ENCODE results near the gene ZSCAN5A. TPM values are rescaled to one million over a fixed set of nuclear protein-coding genes. Genes with fewer than 3 reads are reported as not detected.
"Not testable (repeated sequence)": the region's sequence is repeated elsewhere in the genome, so short reads cannot be mapped to it uniquely, and the experiment has no call there.

The ZSCAN5A gene
- total RNA-seq, 1 donor from 2014 or later, result 8.9 TPM

DNA sequence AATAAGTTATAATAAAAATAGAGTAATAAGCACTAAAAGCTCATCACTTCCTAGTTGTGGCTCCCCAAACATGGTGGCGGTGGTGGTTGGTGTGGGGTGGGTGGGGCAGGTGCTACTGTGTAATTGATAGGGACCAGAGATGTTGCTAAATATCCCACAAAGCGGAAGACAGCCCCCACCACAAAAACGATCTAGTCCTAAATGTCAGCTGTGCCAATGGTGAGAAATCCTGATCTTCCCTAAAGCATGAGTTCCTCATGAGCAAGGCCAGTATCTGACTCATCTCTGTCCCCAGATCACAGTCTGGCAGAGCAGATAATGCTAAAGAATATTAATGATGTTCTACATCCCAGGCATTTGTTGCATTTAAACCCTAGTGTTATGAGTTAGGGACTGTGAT is 44.0 kb downstream of the ZSCAN5A start:
- peaks cover under 1% of the 10 kb centered on the region for H3K36me3 Mint-ChIP-seq (ENCODE audit: unreplicated experiment)

DNA sequence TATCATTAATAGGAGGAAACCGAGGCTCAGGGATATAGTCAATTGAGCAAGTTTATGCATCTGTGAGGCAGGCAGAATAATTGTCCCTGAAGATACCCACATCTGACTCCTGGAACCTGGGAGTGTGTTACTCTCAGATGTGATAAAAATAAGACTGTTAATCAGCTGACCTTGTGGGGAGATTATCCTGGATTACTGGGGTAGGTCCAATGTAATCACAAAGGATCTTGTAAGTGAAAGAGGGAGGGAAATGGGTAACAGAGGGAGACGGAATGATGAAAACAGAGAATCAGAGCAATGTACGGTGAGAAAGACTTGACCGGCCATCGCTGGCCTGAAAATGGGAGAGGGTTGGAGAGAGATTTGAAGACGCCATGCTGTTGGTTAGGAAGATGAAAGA is 45.3 kb downstream of the ZSCAN5A start:
- TF ChIP-seq CTCF (IDR thresholded peaks at IDR 0.05), result no peak
- Mint-ChIP-seq H3K4me1 (ENCODE audit: unreplicated experiment) (peaks cover 6% of the 10 kb centered on the region), H3K27me3 (ENCODE audit: unreplicated experiment) (no peaks in the 10 kb centered on the region), H3K27ac (ENCODE audit: unreplicated experiment) (no peak overlapping the region), H3K36me3 (ENCODE audit: unreplicated experiment) (no peaks in the 10 kb centered on the region), H3K9me3 (ENCODE audit: unreplicated experiment) (no peaks in the 10 kb centered on the region), H3K4me3 (ENCODE audit: unreplicated experiment) (no peak overlapping the region)
- DNase-seq (ENCODE audit: extremely low spot score, unreplicated experiment), result no peak

More for the DNA sequence above, 44.0 kb downstream of the ZSCAN5A start:
- TF ChIP-seq CTCF (IDR thresholded peaks at IDR 0.05), result no peak
- H3K27ac Mint-ChIP-seq (ENCODE audit: unreplicated experiment), result no peak overlapping the region
- H3K4me1 Mint-ChIP-seq (ENCODE audit: unreplicated experiment), result peaks cover 6% of the 10 kb centered on the region
- no peaks in the 10 kb centered on the region for H3K27me3 Mint-ChIP-seq (ENCODE audit: unreplicated experiment)
- no peak overlapping the region for H3K4me3 Mint-ChIP-seq (ENCODE audit: unreplicated experiment)
- H3K9me3 Mint-ChIP-seq (ENCODE audit: unreplicated experiment), result no peaks in the 10 kb centered on the region
- DNase-seq (ENCODE audit: extremely low spot score, unreplicated experiment), result no peak

GRCh38 chr19:56266051-56266450 is 48.6 kb downstream of the ZSCAN5A start:
- H3K9me3 Mint-ChIP-seq (ENCODE audit: unreplicated experiment), result no peaks in the 10 kb centered on the region
- H3K27me3 Mint-ChIP-seq (ENCODE audit: unreplicated experiment), result no peaks in the 10 kb centered on the region
- TF ChIP-seq CTCF (IDR thresholded peaks at IDR 0.05), result no peak
- H3K27ac Mint-ChIP-seq (ENCODE audit: unreplicated experiment), result no peak overlapping the region
- H3K4me3 Mint-ChIP-seq (ENCODE audit: unreplicated experiment), result no peak overlapping the region
- no peak for DNase-seq (ENCODE audit: extremely low spot score, unreplicated experiment)
- H3K36me3 Mint-ChIP-seq (ENCODE audit: unreplicated experiment), result peaks cover 1% of the 10 kb centered on the region
- no peaks in the 10 kb centered on the region for H3K4me1 Mint-ChIP-seq (ENCODE audit: unreplicated experiment)

- H3K4me3 Mint-ChIP-seq (ENCODE audit: unreplicated experiment), result no peak overlapping the region
- no peaks in the 10 kb centered on the region for H3K4me1 Mint-ChIP-seq (ENCODE audit: unreplicated experiment)
- H3K36me3 Mint-ChIP-seq (ENCODE audit: unreplicated experiment), result peaks cover 1% of the 10 kb centered on the region
- TF ChIP-seq CTCF (IDR thresholded peaks at IDR 0.05), result no peak
- no peaks in the 10 kb centered on the region for H3K27me3 Mint-ChIP-seq (ENCODE audit: unreplicated experiment)
- no peak overlapping the region for H3K27ac Mint-ChIP-seq (ENCODE audit: unreplicated experiment)
- no peak for DNase-seq (ENCODE audit: extremely low spot score, unreplicated experiment)
- H3K9me3 Mint-ChIP-seq (ENCODE audit: unreplicated experiment), result no peaks in the 10 kb centered on the region
Measured at GRCh38 chr19:56263319-56263718, 51.3 kb downstream of the ZSCAN5A start.

GRCh38 chr19:56261932-56262331 is 52.7 kb downstream of the ZSCAN5A start:
- H3K36me3 Mint-ChIP-seq (ENCODE audit: unreplicated experiment); DNase-seq (ENCODE audit: extremely low spot score, unreplicated experiment); H3K9me3 Mint-ChIP-seq (ENCODE audit: unreplicated experiment); H3K4me3 Mint-ChIP-seq (ENCODE audit: unreplicated experiment); H3K27me3 Mint-ChIP-seq (ENCODE audit: unreplicated experiment); H3K4me1 Mint-ChIP-seq (ENCODE audit: unreplicated experiment); H3K27ac Mint-ChIP-seq (ENCODE audit: unreplicated experiment): not testable (repeated sequence)

DNA sequence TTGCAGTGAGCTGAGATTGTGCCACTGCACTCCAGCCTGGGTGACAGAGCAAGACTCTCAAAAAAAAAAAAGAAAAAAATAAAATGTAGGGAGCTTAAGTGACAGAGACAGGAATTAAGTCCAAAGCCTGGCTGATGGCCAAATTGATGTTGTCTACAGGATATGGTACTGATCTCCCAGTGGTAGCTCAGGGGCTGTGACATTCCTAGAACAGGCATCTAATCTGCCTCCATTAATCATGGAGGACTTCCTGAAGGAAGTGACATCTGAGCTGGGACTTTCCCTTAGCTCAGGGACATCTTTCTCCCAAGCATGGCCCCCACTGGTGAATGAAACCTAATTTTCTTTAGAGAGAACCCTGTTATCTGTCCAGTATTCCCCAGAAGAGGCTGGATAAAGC is 53.5 kb downstream of the ZSCAN5A start:
- Mint-ChIP-seq H3K36me3 (ENCODE audit: unreplicated experiment) (peaks cover 1% of the 10 kb centered on the region), H3K4me3 (ENCODE audit: unreplicated experiment) (no peak overlapping the region), H3K27ac (ENCODE audit: unreplicated experiment) (no peak overlapping the region), H3K27me3 (ENCODE audit: unreplicated experiment) (no peaks in the 10 kb centered on the region), H3K4me1 (ENCODE audit: unreplicated experiment) (no peaks in the 10 kb centered on the region), H3K9me3 (ENCODE audit: unreplicated experiment) (no peaks in the 10 kb centered on the region)
- TF ChIP-seq CTCF (IDR thresholded peaks at IDR 0.05), result no peak
- DNase-seq (ENCODE audit: extremely low spot score, unreplicated experiment), result no peak
